ENCODE results near the gene NT5DC1.

Gene NT5DC1

GRCh38 chr6:116072368-116072767 lies 28.3 kb upstream of the NT5DC1 start:
- TF ChIP-seq CTCF (IDR thresholded peaks at IDR 0.05; ENCODE audit: insufficient read depth, low read length, missing control alignments), result no peak
- no peak overlapping the region for H3K4me3 ChIP-seq (ENCODE audit: low read depth, low read length)
- POLR2A ChIA-PET, result no interaction called here
- CTCF ChIA-PET, result interaction anchor here (1.0 kb wide), 1 partner anchor 11 kb away, joined by 3 read pairs; no protein-coding TSS in a partner anchor
- DNase-seq (ENCODE audit: low read depth, low spot score), result no peak

- ChIA-PET CTCF (interaction anchor here (0.8 kb wide), 1 partner anchor 14 kb away, joined by 3 read pairs; no protein-coding TSS in a partner anchor), POLR2A (no interaction called here)
- no peak overlapping the region for H3K4me3 ChIP-seq (ENCODE audit: low read depth, low read length)
- no peak for DNase-seq (ENCODE audit: low read depth, low spot score)
- no peak for TF ChIP-seq CTCF (IDR thresholded peaks at IDR 0.05; ENCODE audit: insufficient read depth, low read length, missing control alignments)
These were observed 26.8 kb upstream of the NT5DC1 start for GRCh38 chr6:116073765-116074440.

DNA sequence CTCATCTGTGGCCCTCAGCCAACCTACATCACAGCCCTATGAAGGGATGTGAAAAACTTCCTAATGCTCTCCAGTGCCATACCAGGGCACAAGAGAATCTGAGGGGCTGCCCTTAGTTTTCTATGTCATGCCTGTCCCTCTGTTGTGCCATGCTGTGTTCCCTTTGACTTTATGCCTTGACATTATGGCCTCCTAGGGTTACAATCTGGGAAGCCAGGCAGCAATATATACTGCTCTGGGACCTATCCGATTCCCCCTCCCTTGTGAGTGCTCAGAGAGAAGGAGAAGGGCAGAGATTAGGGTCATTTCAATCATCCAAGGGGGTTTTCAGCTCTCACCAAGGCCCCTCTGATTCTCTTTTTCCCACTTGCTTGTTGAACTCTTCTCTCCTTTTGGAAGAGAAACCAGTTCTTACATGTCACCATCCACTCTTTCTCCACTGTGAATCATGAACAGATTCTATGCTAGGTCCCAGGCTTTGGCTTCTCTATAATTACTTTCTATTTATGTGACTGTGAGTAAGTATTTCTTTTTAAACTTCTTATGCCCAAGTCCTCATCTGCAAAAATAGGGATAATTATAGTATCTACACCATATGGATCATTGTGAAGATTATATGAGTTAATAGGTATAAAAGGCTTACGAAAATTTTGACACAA lies 25.8 kb upstream of the NT5DC1 start:
- TF ChIP-seq CTCF (IDR thresholded peaks at IDR 0.05; ENCODE audit: insufficient read depth, low read length, missing control alignments), result no peak
- CTCF ChIA-PET, result no interaction called here
- no peak overlapping the region for H3K4me3 ChIP-seq (ENCODE audit: low read depth, low read length)
- POLR2A ChIA-PET, result no interaction called here
- DNase-seq (ENCODE audit: low read depth, low spot score), result no peak

GRCh38 chr6:116078522-116078921 lies 22.1 kb upstream of the NT5DC1 start:
- H3K4me3 ChIP-seq (ENCODE audit: low read depth, low read length), result no peak overlapping the region
- ChIA-PET POLR2A (no interaction called here), CTCF (interaction anchor here (1.0 to 1.3 kb wide), 3 partner anchors 18 to 67 kb away, joined by 3 to 5 read pairs (median 4); partner anchors contain the start of gene FRK)
- TF ChIP-seq CTCF (IDR thresholded peaks at IDR 0.05; ENCODE audit: insufficient read depth, low read length, missing control alignments), result no peak
- DNase-seq (ENCODE audit: low read depth, low spot score), result no peak

DNA sequence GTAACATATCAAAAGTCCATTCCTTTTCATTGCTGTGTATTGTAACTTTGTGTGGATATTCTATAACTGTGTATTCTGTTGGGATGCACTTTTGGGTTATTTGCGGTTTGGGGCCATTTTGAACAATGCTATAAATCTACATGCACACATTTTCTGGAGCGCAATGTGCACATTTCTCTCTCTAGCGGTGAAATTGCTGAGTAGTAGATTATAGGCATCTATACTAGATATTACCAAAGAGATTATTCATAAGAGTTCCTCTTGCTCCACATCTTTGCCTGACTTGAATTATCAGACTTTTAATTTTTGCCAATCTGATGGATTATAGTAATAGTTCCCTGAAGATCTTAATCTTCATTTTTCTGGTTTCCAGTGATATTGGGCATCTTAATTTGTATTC lies 21.7 kb upstream of the NT5DC1 start:
- DNase-seq (ENCODE audit: low read depth, low spot score), result no peak
- POLR2A ChIA-PET, result no interaction called here
- CTCF ChIA-PET, result interaction anchor here (1.0 to 1.3 kb wide), 2 partner anchors 18 kb away, joined by 4 to 5 read pairs; partner anchors contain the start of gene FRK
- TF ChIP-seq CTCF (IDR thresholded peaks at IDR 0.05; ENCODE audit: insufficient read depth, low read length, missing control alignments), result no peak
- H3K4me3 ChIP-seq (ENCODE audit: low read depth, low read length), result no peak overlapping the region

GRCh38 chr6:116083052-116083451 lies 17.6 kb upstream of the NT5DC1 start:
- no peak for DNase-seq (ENCODE audit: low read depth, low spot score)
- POLR2A ChIA-PET, result no interaction called here
- CTCF ChIA-PET, result interaction anchor here (1.3 to 6.0 kb wide), 3 partner anchors 14 to 70 kb away, joined by 3 to 54 read pairs (median 4); partner anchors contain the start of gene FRK
- TF ChIP-seq CTCF (IDR thresholded peaks at IDR 0.05; ENCODE audit: insufficient read depth, low read length, missing control alignments), result no peak
- H3K4me3 ChIP-seq (ENCODE audit: low read depth, low read length), result no peak overlapping the region

Measured in AG04449 (cell line).